OCI-LY1 (cell line): Measurements from ENCODE around the gene PTPRD.

Source experiments
- EZH2 ChIP-seq: fragments of 200-600 bp; sonication (generic), shearing (Covaris generic); IDR thresholded peaks from 2 replicates; pipeline ENCODE4 v1.8.0; 2017; ENCODE audit warnings: borderline replicate concordance, mixed run types, mild to moderate bottlenecking, antibody characterized with exemption, low read length, moderate library complexity, mixed read lengths
- TF ChIP-seq, protein P1 (sequence below): fragments of 200-600 bp; sonication (generic), shearing (Covaris generic); IDR thresholded peaks from 2 replicates; pipeline ENCODE4 v1.5.1; 2017; ENCODE audit warnings: mild to moderate bottlenecking, antibody characterized with exemption, low read length, moderate library complexity, mixed read lengths

DNA sequence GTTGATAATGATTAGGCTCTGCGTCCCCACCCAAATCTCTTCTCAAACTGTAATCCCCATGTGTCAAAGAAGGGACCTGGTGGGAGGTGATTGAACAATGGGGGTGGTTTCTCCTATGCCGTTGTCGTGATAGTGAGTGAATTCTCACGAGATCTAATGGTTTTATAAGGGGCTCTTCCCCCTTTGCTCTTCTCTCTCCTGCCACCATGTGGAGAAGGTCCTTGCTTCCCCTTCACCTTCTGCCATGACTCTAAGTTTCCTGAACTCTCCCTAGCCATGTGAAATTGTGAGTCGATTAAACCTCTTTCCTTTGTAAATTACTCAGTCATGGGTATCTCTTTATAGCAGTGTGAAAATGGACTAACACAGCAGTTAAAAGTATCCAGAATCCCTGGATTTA is 2098.0 kb downstream of the PTPRD start:
- TF ChIP-seq, protein P1, sequence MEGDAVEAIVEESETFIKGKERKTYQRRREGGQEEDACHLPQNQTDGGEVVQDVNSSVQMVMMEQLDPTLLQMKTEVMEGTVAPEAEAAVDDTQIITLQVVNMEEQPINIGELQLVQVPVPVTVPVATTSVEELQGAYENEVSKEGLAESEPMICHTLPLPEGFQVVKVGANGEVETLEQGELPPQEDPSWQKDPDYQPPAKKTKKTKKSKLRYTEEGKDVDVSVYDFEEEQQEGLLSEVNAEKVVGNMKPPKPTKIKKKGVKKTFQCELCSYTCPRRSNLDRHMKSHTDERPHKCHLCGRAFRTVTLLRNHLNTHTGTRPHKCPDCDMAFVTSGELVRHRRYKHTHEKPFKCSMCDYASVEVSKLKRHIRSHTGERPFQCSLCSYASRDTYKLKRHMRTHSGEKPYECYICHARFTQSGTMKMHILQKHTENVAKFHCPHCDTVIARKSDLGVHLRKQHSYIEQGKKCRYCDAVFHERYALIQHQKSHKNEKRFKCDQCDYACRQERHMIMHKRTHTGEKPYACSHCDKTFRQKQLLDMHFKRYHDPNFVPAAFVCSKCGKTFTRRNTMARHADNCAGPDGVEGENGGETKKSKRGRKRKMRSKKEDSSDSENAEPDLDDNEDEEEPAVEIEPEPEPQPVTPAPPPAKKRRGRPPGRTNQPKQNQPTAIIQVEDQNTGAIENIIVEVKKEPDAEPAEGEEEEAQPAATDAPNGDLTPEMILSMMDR, result no peak; the same call in 1 of the 2 replicates
- TF ChIP-seq EZH2, result no peak
